Muscle layer of colon (tissue), 2 donors: ENCODE data around the gene RPS2.
"Not testable (repeated sequence)": the region's sequence is repeated elsewhere in the genome, so short reads cannot be mapped to it uniquely, and the experiment has no call there.

Source experiments
- H3K27ac ChIP-seq: one replicate; pipeline ENCODE4 v1.7.0; 2013; ENCODE audit warnings: low read depth, mild to moderate bottlenecking, low read length, moderate library complexity
- H3K27me3 ChIP-seq, 2 donors: one replicate each; pipeline ENCODE4 v1.7.0; 2013; ENCODE audit warnings: low read length in 2 of 2, mild to moderate bottlenecking in 2 of 2; ENCODE audit not compliant: insufficient read depth in 2 of 2, control insufficient read depth in 1 of 2
- H3K36me3 ChIP-seq: one replicate; pipeline ENCODE4 v1.7.0; 2013; ENCODE audit warnings: mild to moderate bottlenecking, low read length; ENCODE audit not compliant: insufficient read depth
- H3K4me1 ChIP-seq: one replicate; pipeline ENCODE4 v1.7.0; 2013; ENCODE audit warnings: mild to moderate bottlenecking, low read length; ENCODE audit not compliant: insufficient read depth
- H3K4me3 ChIP-seq, 2 donors: one replicate each; pipeline ENCODE4 v1.7.0; 2013; ENCODE audit warnings: low read length in 2 of 2, low read depth in 1 of 2, mild to moderate bottlenecking in 1 of 2, moderate library complexity in 1 of 2
- H3K9ac ChIP-seq: one replicate; pipeline ENCODE4 v1.7.0; 2013; ENCODE audit warnings: low read length
- H3K9me3 ChIP-seq: one replicate; pipeline ENCODE4 v1.7.0; 2013; ENCODE audit warnings: mild to moderate bottlenecking, low read length
- donor health status: abdominal sarcoma.
- donor health status: Adenocarcinoma of cecum.

RPS2 gene

GRCh38 chr16:1964506-1965395 lies at the start of gene RPS2:
TSS of gene RPS2 (minus strand) at chr16:1964826. CDS start at chr16:1964625, 201 bp downstream.
- peaks cover 36% of the 10 kb centered on the region for H3K36me3 ChIP-seq
- H3K4me1 ChIP-seq, result peaks cover 25% of the 10 kb centered on the region
- peak within 1 kb of the TSS; percentile 98 for H3K27ac ChIP-seq

GRCh38 chr16:2013527-2013926 lies 48.9 kb upstream of the RPS2 start:
- H3K36me3 ChIP-seq, result no peaks in the 10 kb centered on the region
- H3K9ac ChIP-seq, result no peak overlapping the region
- H3K9me3 ChIP-seq, result no peaks in the 10 kb centered on the region
- H3K4me3 ChIP-seq, result no peak overlapping the region
- no peak overlapping the region for H3K27ac ChIP-seq
- peaks cover 14% of the 10 kb centered on the region for H3K4me1 ChIP-seq
- H3K27me3 ChIP-seq, result no peaks in the 10 kb centered on the region

More at GRCh38 chr16:1964506-1965395, at the start of gene RPS2:
- Histone ChIP-seq H3K9me3 (no peaks in the 10 kb centered on the region), H3K4me3 (peak within 1 kb of the TSS; percentile 76 to 81), H3K27me3 (no peaks in the 10 kb centered on the region), H3K9ac (peak within 1 kb of the TSS; percentile 96)

GRCh38 chr16:2011726-2012125 lies 47.1 kb upstream of the RPS2 start:
- H3K9ac ChIP-seq, H3K36me3 ChIP-seq, H3K9me3 ChIP-seq, H3K27me3 ChIP-seq, H3K4me3 ChIP-seq, H3K27ac ChIP-seq: not testable (repeated sequence)
- H3K4me1 ChIP-seq, result peaks cover 31% of the 10 kb centered on the region

- Histone ChIP-seq H3K36me3 (peaks cover 5% of the 10 kb centered on the region), H3K4me1 (peaks cover 36% of the 10 kb centered on the region), H3K9ac (peak within 1 kb of the TSS; percentile 54), H3K27me3 (no peaks in the 10 kb centered on the region), H3K4me3 (peak within 1 kb of the TSS; percentile 75 to 96), H3K9me3 (no peaks in the 10 kb centered on the region), H3K27ac (peak within 1 kb of the TSS; percentile 86)
Measured at GRCh38 chr16:2009791-2010510, 45.3 kb upstream of the RPS2 start, which contains the start of gene ZNF598. TSS of gene ZNF598 (minus strand) at chr16:2009821.

- Histone ChIP-seq H3K9me3 (no peaks in the 10 kb centered on the region), H3K9ac (peak overlapping the region; percentile 54), H3K4me1 (peaks cover 41% of the 10 kb centered on the region), H3K27ac (peak overlapping the region; percentile 86), H3K27me3 (no peaks in the 10 kb centered on the region), H3K4me3 (peak overlapping the region; percentile 66 to 96), H3K36me3 (peaks cover 5% of the 10 kb centered on the region)
Measured at GRCh38 chr16:2009164-2009711, 44.6 kb upstream of the RPS2 start.

GRCh38 chr16:2008631-2009163 lies 44.1 kb upstream of the RPS2 start:
- Histone ChIP-seq H3K36me3 (peaks cover 5% of the 10 kb centered on the region), H3K9ac (peak overlapping the region; percentile 54), H3K4me1 (peaks cover 46% of the 10 kb centered on the region), H3K4me3 (peak overlapping the region; percentile 66 to 96), H3K9me3 (no peaks in the 10 kb centered on the region), H3K27ac (peak overlapping the region; percentile 86), H3K27me3 (no peaks in the 10 kb centered on the region)

- peaks cover 11% of the 10 kb centered on the region for H3K36me3 ChIP-seq
- H3K27me3 ChIP-seq, result no peaks in the 10 kb centered on the region
- H3K4me3 ChIP-seq, result peak overlapping the region in 1 of 2 donors; percentile 66
- peaks cover 46% of the 10 kb centered on the region for H3K4me1 ChIP-seq
- no peak overlapping the region for H3K27ac ChIP-seq
- H3K9me3 ChIP-seq, result no peaks in the 10 kb centered on the region
- no peak overlapping the region for H3K9ac ChIP-seq
Measured at GRCh38 chr16:2008009-2008526, 43.4 kb upstream of the RPS2 start.

- no peak overlapping the region for H3K27ac ChIP-seq
- no peaks in the 10 kb centered on the region for H3K27me3 ChIP-seq
- H3K4me3 ChIP-seq, result peak overlapping the region in 1 of 2 donors; percentile 66
- peaks cover 46% of the 10 kb centered on the region for H3K4me1 ChIP-seq
- no peaks in the 10 kb centered on the region for H3K9me3 ChIP-seq
- H3K36me3 ChIP-seq, result peaks cover 19% of the 10 kb centered on the region
- no peak overlapping the region for H3K9ac ChIP-seq
Measured at GRCh38 chr16:2007081-2007836, 42.6 kb upstream of the RPS2 start.

GRCh38 chr16:2006317-2006716 lies 41.7 kb upstream of the RPS2 start:
- Histone ChIP-seq H3K27me3 (no peaks in the 10 kb centered on the region), H3K27ac (no peak overlapping the region), H3K36me3 (peaks cover 28% of the 10 kb centered on the region), H3K9ac (no peak overlapping the region), H3K4me3 (no peak overlapping the region), H3K4me1 (peaks cover 46% of the 10 kb centered on the region), H3K9me3 (no peaks in the 10 kb centered on the region)

GRCh38 chr16:2005646-2006045 lies 41.0 kb upstream of the RPS2 start:
- no peaks in the 10 kb centered on the region for H3K9me3 ChIP-seq
- H3K36me3 ChIP-seq, result peaks cover 35% of the 10 kb centered on the region
- H3K9ac ChIP-seq, result no peak overlapping the region
- no peak overlapping the region for H3K27ac ChIP-seq
- peaks cover 45% of the 10 kb centered on the region for H3K4me1 ChIP-seq
- no peaks in the 10 kb centered on the region for H3K27me3 ChIP-seq
- H3K4me3 ChIP-seq, result no peak overlapping the region
